Fibroblast of pulmonary artery (primary cell): ENCODE results near the gene FAM167B.
A peak's percentile ranks its signal among the peaks of the same experiment; 100 is the strongest.

Experiments
- DNase-seq: peaks from one replicate; pipeline ENCODE4 v3.0.0-alpha.2; 2010; ENCODE audit warnings: low read depth
- H3K4me3 ChIP-seq: replicated peaks from 2 replicates; pipeline ENCODE4 v1.5.1; 2011; ENCODE audit warnings: low read depth, mild to moderate bottlenecking, control low read depth, low read length, moderate library complexity
- CTCF ChIP-seq: IDR thresholded peaks from 2 replicates; pipeline ENCODE4 v1.5.1; 2011; ENCODE audit warnings: mild to moderate bottlenecking, control low read depth, low read length, inconsistent platforms; ENCODE audit errors: missing control alignments

The FAM167B gene

DNA sequence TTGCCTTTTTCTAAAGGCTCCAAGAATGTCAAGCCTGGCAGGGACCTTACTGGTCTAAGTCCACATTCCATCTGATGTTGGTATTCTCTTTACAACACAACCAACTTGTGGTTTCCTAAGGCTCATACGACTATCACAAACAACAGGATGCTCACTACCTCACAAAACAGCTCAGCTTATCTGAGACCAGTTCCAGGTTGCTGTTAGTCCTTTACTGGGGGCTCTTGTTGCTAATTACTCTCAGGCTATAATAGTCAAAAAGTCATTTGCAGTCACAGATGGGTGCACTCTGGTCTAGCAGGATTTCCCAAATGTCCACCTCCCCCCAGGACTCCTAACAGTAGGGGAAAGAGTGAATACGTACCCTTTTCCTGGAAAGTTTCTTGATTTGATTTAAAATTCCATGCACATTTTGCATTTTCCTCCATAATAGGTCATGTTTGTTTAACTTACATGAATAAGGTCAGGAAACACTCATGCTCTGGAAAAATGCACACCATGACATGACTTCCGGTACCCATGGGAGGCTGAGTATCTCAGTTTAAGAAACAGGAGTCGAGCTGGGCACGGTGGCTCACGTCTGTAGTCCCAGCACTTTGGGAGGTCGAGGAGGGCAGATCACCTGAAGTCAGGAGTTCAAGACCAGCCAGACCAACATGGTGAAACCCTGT is 20.0 kb downstream of the FAM167B start:
- DNase-seq = peak; percentile 60
- no peak for TF ChIP-seq CTCF

DNA sequence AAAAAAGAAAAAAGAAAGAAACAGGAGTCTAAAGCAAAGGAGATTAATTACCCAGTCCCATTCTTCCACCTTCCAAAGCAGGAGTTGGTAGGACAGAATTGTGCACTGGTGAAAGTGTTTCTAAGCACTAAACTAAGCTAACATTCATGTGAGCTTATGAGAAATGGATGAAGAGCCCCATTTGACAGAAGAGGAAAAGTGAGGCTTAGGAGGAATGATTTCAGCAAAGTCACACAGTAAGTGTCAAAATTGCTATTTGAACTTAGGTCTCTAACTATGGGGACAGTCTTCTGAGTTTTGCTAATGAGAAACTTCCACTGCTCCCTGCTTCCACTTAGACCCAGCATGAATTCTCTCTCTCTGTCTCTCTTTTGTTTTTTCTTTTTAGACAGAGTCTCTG is 22.7 kb downstream of the FAM167B start:
- no peak for DNase-seq
- no peak overlapping the region for H3K4me3 ChIP-seq
- no peak for TF ChIP-seq CTCF

More for the DNA sequence above, 20.0 kb downstream of the FAM167B start:
- no peak overlapping the region for H3K4me3 ChIP-seq

GRCh38 chr1:32272557-32273390 is 25.8 kb downstream of the FAM167B start:
- no peak overlapping the region for H3K4me3 ChIP-seq
- no peak for TF ChIP-seq CTCF
- DNase-seq = no peak

GRCh38 chr1:32273391-32274208 is 26.6 kb downstream of the FAM167B start:
- DNase-seq = no peak
- TF ChIP-seq CTCF = no peak
- no peak overlapping the region for H3K4me3 ChIP-seq

GRCh38 chr1:32274646-32275340 is 27.8 kb downstream of the FAM167B start:
- TF ChIP-seq CTCF = no peak
- DNase-seq = no peak
- H3K4me3 ChIP-seq = no peak overlapping the region

- DNase-seq = peak; percentile 14
- no peak for TF ChIP-seq CTCF
- no peak overlapping the region for H3K4me3 ChIP-seq
Observed at GRCh38 chr1:32275424-32275823, 28.4 kb downstream of the FAM167B start.
